Calu3 (cell line): ENCODE results near the gene LRRC27. TPM values are rescaled to one million over a fixed set of nuclear protein-coding genes. Genes with fewer than 3 reads are reported as not detected.

Experiments used
- BruUV-seq: library from RNA; stranded (reverse); fragments of 400-500 nt; replicated peaks from 2 replicates; lab custom pipeline; 2021; lab: Mats Ljungman, UMichigan
- CTCF ChIA-PET: fragments of 300-600 bp; sonication (Branson Sonifier 250); formaldehyde crosslinking; loops from one replicate; lab custom pipeline; 2022; ENCODE audit warnings: antibody characterized with exemption; lab: Charles Lee
- DNase-seq: peaks from one replicate; pipeline ENCODE4 v3.0.0; 2022
- H3K27ac Mint-ChIP-seq: one replicate; pipeline ENCODE4 v1.8.0; 2022; ENCODE audit warnings: mixed read lengths; ENCODE audit not compliant: unreplicated experiment
- H3K27me3 Mint-ChIP-seq: one replicate; pipeline ENCODE4 v1.8.0; 2022; ENCODE audit warnings: mixed read lengths; ENCODE audit not compliant: unreplicated experiment
- H3K36me3 Mint-ChIP-seq: one replicate; pipeline ENCODE4 v1.8.0; 2022; ENCODE audit warnings: mild to moderate bottlenecking, moderate library complexity, mixed read lengths; ENCODE audit not compliant: insufficient read depth, unreplicated experiment
- H3K4me1 Mint-ChIP-seq: one replicate; pipeline ENCODE4 v1.8.0; 2022; ENCODE audit warnings: mild to moderate bottlenecking, low read depth, mixed read lengths; ENCODE audit not compliant: unreplicated experiment
- H3K4me3 Mint-ChIP-seq: one replicate; pipeline ENCODE4 v1.8.0; 2022; ENCODE audit warnings: mild to moderate bottlenecking, low read depth, moderate library complexity, mixed read lengths; ENCODE audit not compliant: unreplicated experiment
- H3K9me3 Mint-ChIP-seq: one replicate; pipeline ENCODE4 v1.8.0; 2022; ENCODE audit warnings: low read depth, mixed read lengths; ENCODE audit not compliant: unreplicated experiment
- CTCF ChIP-seq: fragments of 200-600 bp; IDR thresholded peaks from one replicate; pipeline ENCODE4 v1.8.0; 2022; ENCODE audit warnings: antibody characterized with exemption; ENCODE audit not compliant: unreplicated experiment
- intact Hi-C: fragments of 100-400 bp; cut with micrococcal nuclease; formaldehyde crosslinking; loops from one replicate; pipeline ENCODE4 v1.10.0; 2022; ENCODE audit not compliant: unreplicated experiment
- total RNA-seq: library from RNA; stranded (reverse); gene quantifications from 2 replicates; pipeline ENCODE4 v1.2.3, GENCODE V29; 2022

Gene LRRC27
- total RNA-seq, 1 experiment from 2014 or later, result 4.6 TPM

GRCh38 chr10:132413226-132414205 lies 81.5 kb downstream of the LRRC27 start:
- no peak for DNase-seq
- peaks cover 16% of the 10 kb centered on the region for H3K36me3 Mint-ChIP-seq
- H3K27me3 Mint-ChIP-seq, result no peaks in the 10 kb centered on the region
- BruUV-seq, result no TSS peak
- intact Hi-C loops, result no loop called here
- CTCF ChIA-PET, result no interaction called here
- no peaks in the 10 kb centered on the region for H3K4me1 Mint-ChIP-seq
- TF ChIP-seq CTCF, result no peak
- no peaks in the 10 kb centered on the region for H3K9me3 Mint-ChIP-seq
- H3K27ac Mint-ChIP-seq, result no peak overlapping the region
- no peak overlapping the region for H3K4me3 Mint-ChIP-seq

- no TSS peak for BruUV-seq
- Mint-ChIP-seq H3K27me3 (no peaks in the 10 kb centered on the region), H3K9me3 (no peaks in the 10 kb centered on the region), H3K4me3 (no peak overlapping the region), H3K36me3 (peaks cover 14% of the 10 kb centered on the region), H3K27ac (no peak overlapping the region), H3K4me1 (no peaks in the 10 kb centered on the region)
- intact Hi-C loops, result no loop called here
- no peak for DNase-seq
- TF ChIP-seq CTCF, result no peak
- CTCF ChIA-PET, result no interaction called here
Measured at GRCh38 chr10:132414402-132415016, 82.5 kb downstream of the LRRC27 start.

- no peak for DNase-seq
- CTCF ChIA-PET, result no interaction called here
- Mint-ChIP-seq H3K9me3 (no peaks in the 10 kb centered on the region), H3K36me3 (peaks cover 14% of the 10 kb centered on the region), H3K27ac (no peak overlapping the region), H3K4me1 (peaks cover 2% of the 10 kb centered on the region), H3K4me3 (no peak overlapping the region), H3K27me3 (no peaks in the 10 kb centered on the region)
- intact Hi-C loops, result no loop called here
- no TSS peak for BruUV-seq
- no peak for TF ChIP-seq CTCF
Measured at GRCh38 chr10:132415255-132415654, 83.3 kb downstream of the LRRC27 start.

GRCh38 chr10:132415956-132416355 lies 84.0 kb downstream of the LRRC27 start:
- intact Hi-C loops, result no loop called here
- no peak for DNase-seq
- no TSS peak for BruUV-seq
- no peaks in the 10 kb centered on the region for H3K9me3 Mint-ChIP-seq
- CTCF ChIA-PET, result no interaction called here
- no peak overlapping the region for H3K27ac Mint-ChIP-seq
- peaks cover 6% of the 10 kb centered on the region for H3K4me1 Mint-ChIP-seq
- TF ChIP-seq CTCF, result no peak
- H3K36me3 Mint-ChIP-seq, result peaks cover 14% of the 10 kb centered on the region
- H3K4me3 Mint-ChIP-seq, result no peak overlapping the region
- no peaks in the 10 kb centered on the region for H3K27me3 Mint-ChIP-seq
